Neural cell (in vitro differentiated cells): ENCODE data around the gene FA2H. TPM values are rescaled to one million over a fixed set of nuclear protein-coding genes. Genes with fewer than 3 reads are reported as not detected.

ENCODE experiments used
- H2AFZ ChIP-seq: fragments of 200-600, 300-800 bp; sonication (generic), shearing (Covaris generic); 2 replicates; pipeline ENCODE4 v1.6.0; 2014; ENCODE audit warnings: low read depth, mild to moderate bottlenecking, antibody characterized with exemption, low read length, moderate library complexity
- H3F3A ChIP-seq: fragments of 200-600 bp; shearing (Covaris generic); 2 replicates; pipeline ENCODE4 v1.6.1; 2016; ENCODE audit warnings: mild to moderate bottlenecking, moderate library complexity, mixed read lengths, antibody characterized with exemption, low read length; ENCODE audit not compliant: insufficient read depth, poor library complexity, severe bottlenecking
- H3K27ac ChIP-seq: fragments of 200-600, 300-800 bp; sonication (generic), shearing (Covaris generic); 2 replicates; pipeline ENCODE4 v1.5.1; 2014; ENCODE audit warnings: mild to moderate bottlenecking, low read length, moderate library complexity
- H3K27me3 ChIP-seq: fragments of 300-800, 200-600 bp; sonication (generic), shearing (Covaris generic); 2 replicates; pipeline ENCODE4 v1.6.0; 2014; ENCODE audit warnings: mild to moderate bottlenecking, low read depth, low read length, moderate library complexity; ENCODE audit not compliant: insufficient read depth
- H3K36me3 ChIP-seq: fragments of 300-800, 200-600 bp; sonication (generic), shearing (Covaris generic); 2 replicates; pipeline ENCODE4 v1.5.1; 2014; ENCODE audit warnings: mild to moderate bottlenecking, antibody characterized with exemption, low read length, moderate library complexity; ENCODE audit not compliant: insufficient read depth
- H3K4me2 ChIP-seq: fragments of 300-800, 200-600 bp; sonication (generic), shearing (Covaris generic); 2 replicates; pipeline ENCODE4 v1.6.0; 2014; ENCODE audit warnings: mild to moderate bottlenecking, low read length
- H3K4me3 ChIP-seq: fragments of 300-800, 200-600 bp; sonication (generic), shearing (Covaris generic); 2 replicates; pipeline ENCODE4 v1.5.1; 2014; ENCODE audit warnings: mild to moderate bottlenecking, low read length, moderate library complexity
- H3K79me2 ChIP-seq: fragments of 200-600 bp; shearing (Covaris generic); replicated peaks from 2 replicates; pipeline ENCODE4 v1.6.0; 2014; ENCODE audit warnings: mild to moderate bottlenecking, low read length, moderate library complexity; ENCODE audit not compliant: insufficient read depth
- H3K9ac ChIP-seq: fragments of 300-800, 200-600 bp; sonication (generic), shearing (Covaris generic); 2 replicates; pipeline ENCODE4 v1.6.1; 2016; ENCODE audit warnings: mild to moderate bottlenecking, low read length, mixed read lengths
- H3K9me2 ChIP-seq: fragments of 200-600 bp; shearing (Covaris generic); 2 replicates; pipeline ENCODE4 v1.6.1; 2016; ENCODE audit warnings: mild to moderate bottlenecking, low read length, mixed read lengths; ENCODE audit not compliant: insufficient read depth
- H3K9me3 ChIP-seq: fragments of 200-600, 300-800 bp; sonication (generic), shearing (Covaris generic); 2 replicates; pipeline ENCODE4 v1.6.1; 2016; ENCODE audit warnings: mild to moderate bottlenecking, mixed run types, low read length, moderate library complexity, mixed read lengths
- H4K20me1 ChIP-seq: fragments of 200-600 bp; shearing (Covaris generic); 2 replicates; pipeline ENCODE4 v1.6.1; 2016; ENCODE audit warnings: mild to moderate bottlenecking, mixed run types; ENCODE audit not compliant: insufficient read depth
- CTCF ChIP-seq: fragments of 450-650 bp; IDR thresholded peaks from 2 replicates; pipeline ENCODE4 v1.5.1; 2014; ENCODE audit warnings: antibody characterized with exemption, mild to moderate bottlenecking, moderate library complexity; ENCODE audit not compliant: poor library complexity, severe bottlenecking
- EP300 ChIP-seq: fragments of 450-650 bp; conservative IDR thresholded peaks from 2 replicates; pipeline ENCODE4 v1.6.1; 2014; ENCODE audit warnings: antibody characterized with exemption, mild to moderate bottlenecking, moderate library complexity; ENCODE audit not compliant: poor library complexity, severe bottlenecking
- EZH2 ChIP-seq: fragments of 200-600, 300-800 bp; shearing (Covaris generic), sonication (generic); IDR thresholded peaks from 2 replicates; pipeline ENCODE4 v1.6.1; 2014; ENCODE audit warnings: antibody characterized with exemption, low read length, borderline replicate concordance, mild to moderate bottlenecking; ENCODE audit not compliant: insufficient read depth, poor library complexity, severe bottlenecking
- MXI1 ChIP-seq: fragments of 450-650 bp; conservative IDR thresholded peaks from 2 replicates; pipeline ENCODE4 v1.6.1; 2014; ENCODE audit warnings: antibody characterized with exemption, mild to moderate bottlenecking; ENCODE audit not compliant: poor library complexity, severe bottlenecking
- POLR2AphosphoS5 ChIP-seq: IDR thresholded peaks from 2 replicates; pipeline ENCODE4 v1.6.1; 2012
- RAD21 ChIP-seq: fragments of 450-650 bp; conservative IDR thresholded peaks from 2 replicates; pipeline ENCODE4 v1.6.1; 2014; ENCODE audit warnings: antibody characterized with exemption, mild to moderate bottlenecking, moderate library complexity
- REST ChIP-seq: IDR thresholded peaks from 2 replicates; pipeline ENCODE4 v1.6.1; 2012; ENCODE audit warnings: borderline replicate concordance
- SMC3 ChIP-seq: fragments of 450-650 bp; conservative IDR thresholded peaks from 2 replicates; pipeline ENCODE4 v1.6.1; 2014; ENCODE audit warnings: antibody characterized with exemption, mild to moderate bottlenecking, moderate library complexity; ENCODE audit not compliant: poor library complexity
- TAF1 ChIP-seq: IDR thresholded peaks from 2 replicates; pipeline ENCODE4 v1.6.1; 2012; ENCODE audit warnings: low read depth
- polyA plus RNA-seq: library from polyadenylated mRNA; depleted of rRNA; stranded (reverse); fragments of >200 nt; gene quantifications from 2 replicates; pipeline ENCODE4 v1.2.3, GENCODE V29; 2014

FA2H gene
- polyA plus RNA-seq, 1 donor from 2014 or later, result not detected

- Histone ChIP-seq H2AFZ (no peak overlapping the region), H3F3A (no peaks in the 10 kb centered on the region), H3K9me3 (no peaks in the 10 kb centered on the region), H3K36me3 (no peaks in the 10 kb centered on the region), H3K79me2 (no peaks in the 10 kb centered on the region), H3K4me2 (no peak overlapping the region), H3K9ac (no peak overlapping the region), H3K9me2 (no peaks in the 10 kb centered on the region), H4K20me1 (no peaks in the 10 kb centered on the region), H3K4me3 (peak overlapping the region; percentile 63), H3K27me3 (peaks cover 34% of the 10 kb centered on the region), H3K27ac (no peak overlapping the region)
- no peak for TF ChIP-seq POLR2AphosphoS5
- no peak for TF ChIP-seq CTCF
Observed at GRCh38 chr16:74773446-74774222, 986 bp downstream of the FA2H start.

DNA sequence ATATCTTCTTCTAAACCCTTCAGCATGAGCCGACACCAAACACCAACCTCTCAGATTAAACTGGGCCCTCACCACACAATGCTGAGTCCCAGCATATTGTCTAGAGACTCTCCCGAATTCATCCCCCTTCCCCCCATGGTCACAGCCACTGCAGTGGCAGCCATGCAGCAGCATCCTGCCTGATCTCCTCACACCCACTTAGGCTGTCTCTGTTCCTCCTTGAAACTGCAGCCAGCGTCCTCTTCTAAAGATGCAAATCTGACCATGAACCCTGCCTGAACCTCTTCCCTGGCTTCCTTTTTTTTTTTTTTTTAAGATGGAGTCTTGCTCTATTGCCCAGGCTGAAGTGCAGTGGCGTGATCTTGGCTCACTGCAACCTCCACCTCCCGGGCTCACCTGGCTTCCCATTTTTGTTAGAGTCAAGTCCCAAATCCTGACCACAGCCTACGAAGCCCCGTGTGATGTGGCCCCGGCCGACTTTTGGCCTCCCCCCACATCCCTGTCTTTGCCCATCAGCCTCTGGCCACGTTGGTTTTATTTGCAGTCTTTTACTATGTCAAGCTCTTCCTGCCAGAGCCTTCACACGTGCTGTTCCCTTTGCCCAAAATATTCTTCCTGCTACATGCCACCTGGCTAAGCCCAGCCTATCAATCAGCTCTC, 2.8 kb downstream of the FA2H start:
- Histone ChIP-seq H3K27me3 (peaks cover 34% of the 10 kb centered on the region), H2AFZ (no peak overlapping the region), H3K79me2 (no peaks in the 10 kb centered on the region), H3K9me3 (no peaks in the 10 kb centered on the region), H3K4me3 (no peak overlapping the region), H3K36me3 (no peaks in the 10 kb centered on the region), H3K4me2 (no peak overlapping the region), H3K9me2 (no peaks in the 10 kb centered on the region), H3F3A (no peaks in the 10 kb centered on the region), H4K20me1 (no peaks in the 10 kb centered on the region), H3K9ac (no peak overlapping the region), H3K27ac (no peak overlapping the region)
- no peak for TF ChIP-seq CTCF
- no peak for TF ChIP-seq EZH2
- no peak for TF ChIP-seq POLR2AphosphoS5
- TF ChIP-seq MXI1, result no peak
- TF ChIP-seq RAD21, result no peak
- TF ChIP-seq REST, result no peak
- no peak for TF ChIP-seq SMC3
- TF ChIP-seq EP300, result no peak
- no peak for TF ChIP-seq TAF1
